IPS-NIHi11 (cell line): Measurements from ENCODE around the gene TCF3.

Experiments used
- DNase-seq: peaks from one replicate; pipeline ENCODE4 v3.0.0; 2012; ENCODE audit warnings: mixed read lengths, low spot score

Gene TCF3

GRCh38 chr19:1580957-1581356 lies 71.5 kb downstream of the TCF3 start:
- no peak for DNase-seq

GRCh38 chr19:1580382-1580781 lies 72.0 kb downstream of the TCF3 start:
- no peak for DNase-seq

GRCh38 chr19:1579222-1579621 lies 73.2 kb downstream of the TCF3 start:
- DNase-seq = no peak

- DNase-seq = no peak
Observed at GRCh38 chr19:1577929-1578618, 74.3 kb downstream of the TCF3 start.

GRCh38 chr19:1577090-1577928 lies 75.1 kb downstream of the TCF3 start:
- no peak for DNase-seq

- no peak for DNase-seq
Observed at GRCh38 chr19:1576242-1577089, 75.9 kb downstream of the TCF3 start.

- no peak for DNase-seq
Observed at GRCh38 chr19:1575323-1576241, 76.8 kb downstream of the TCF3 start.

GRCh38 chr19:1574354-1575136 lies 77.9 kb downstream of the TCF3 start:
- DNase-seq = no peak

- DNase-seq = no peak
Observed at GRCh38 chr19:1572795-1573194, 79.6 kb downstream of the TCF3 start.

GRCh38 chr19:1571358-1571757 lies 81.1 kb downstream of the TCF3 start:
- DNase-seq = no peak

- no peak for DNase-seq
Observed at GRCh38 chr19:1570836-1571235, 81.6 kb downstream of the TCF3 start.

GRCh38 chr19:1569997-1570396 lies 82.4 kb downstream of the TCF3 start:
- DNase-seq = no peak

- DNase-seq = peak; percentile 99
Observed at GRCh38 chr19:1568320-1569019, 83.9 kb downstream of the TCF3 start, which contains the start of gene MEX3D. Gene MEX3D, minus strand, starts transcription at chr19:1568325. Its CDS starts 267 bp downstream, at chr19:1568058.

GRCh38 chr19:1567848-1568227 lies 84.6 kb downstream of the TCF3 start:
- peak; percentile 56 for DNase-seq

GRCh38 chr19:1567116-1567847 lies 85.1 kb downstream of the TCF3 start:
- no peak for DNase-seq

- DNase-seq = peak; percentile 96
Observed at GRCh38 chr19:1566392-1567115, 85.9 kb downstream of the TCF3 start.

- no peak for DNase-seq
Observed at GRCh38 chr19:1563251-1563650, 89.2 kb downstream of the TCF3 start.

GRCh38 chr19:1561236-1561842 lies 91.1 kb downstream of the TCF3 start:
- no peak for DNase-seq
